Thyroid gland (tissue), 4 donors: Measurements from ENCODE around the gene POU6F1.

ENCODE experiments used
- CTCF ChIP-seq, 6 experiments: fragments of 200-600 bp in 3 of 6; fragments of 450-650 bp in 3 of 6; sonication (generic) in 3 of 6; IDR thresholded peaks; one replicate each; pipeline ENCODE4 v1.5.1; 2016 to 2019; ENCODE audit warnings: antibody characterized with exemption in 6 of 6, mild to moderate bottlenecking in 2 of 6, inconsistent platforms in 1 of 6, moderate library complexity in 1 of 6
- POLR2A ChIP-seq, 2 donors: fragments of 450-650 bp; IDR thresholded peaks; one replicate each; pipeline ENCODE4 v1.6.1; 2017; ENCODE audit warnings: antibody characterized with exemption in 2 of 2, mild to moderate bottlenecking in 2 of 2, moderate library complexity in 1 of 2

DNA sequence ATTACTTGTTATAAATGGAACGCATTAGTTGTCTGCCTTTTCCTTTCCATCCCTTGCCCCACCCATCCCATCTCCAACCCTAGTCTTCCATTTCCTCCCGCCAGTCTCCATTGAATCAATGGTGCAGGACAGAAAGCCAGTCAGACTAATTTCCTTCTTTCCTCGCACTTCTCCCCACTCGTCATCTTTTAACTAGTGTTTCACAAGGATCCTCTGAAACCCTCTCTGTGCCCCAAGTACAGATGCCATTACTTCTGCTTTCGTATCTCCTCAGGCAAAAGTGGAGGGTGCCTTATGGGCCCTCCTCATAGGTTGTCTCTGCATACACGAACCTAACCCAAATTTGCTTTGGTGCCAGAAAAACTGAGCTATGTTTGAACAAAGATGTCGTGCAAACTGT is 25.0 kb upstream of the POU6F1 start:
- TF ChIP-seq CTCF (IDR thresholded peaks at IDR 0.05) (no peak), POLR2A (IDR thresholded peaks at IDR 0.05) (no peak)
